Neutrophil (primary cell): ENCODE results near the gene TUBGCP2.
A peak's percentile ranks its signal among the peaks of the same experiment; 100 is the strongest.

Experiments used
- H3K27ac ChIP-seq: fragments of 200-600 bp; sonication (generic); 2 replicates; pipeline ENCODE4 v1.5.1; 2016; ENCODE audit warnings: mild to moderate bottlenecking, moderate library complexity
- H3K27me3 ChIP-seq: fragments of 200-600 bp; sonication (generic); 2 replicates; pipeline ENCODE4 v1.6.0; 2016; ENCODE audit warnings: mild to moderate bottlenecking
- H3K36me3 ChIP-seq: fragments of 200-600 bp; sonication (generic); 2 replicates; pipeline ENCODE4 v1.5.1; 2017
- H3K4me1 ChIP-seq, 2 experiments: fragments of 200-600 bp in 1 of 2; sonication (generic) in 1 of 2; 1 replicate in 1 of 2; 2 replicates in 1 of 2; pipeline versions ENCODE4 v1.5.1 to v1.6.1; 2013 to 2016; ENCODE audit warnings: low read depth in 1 of 2, low read length in 1 of 2, mild to moderate bottlenecking in 1 of 2, moderate library complexity in 1 of 2; ENCODE audit not compliant: control insufficient read depth in 1 of 2, insufficient read depth in 1 of 2
- H3K4me3 ChIP-seq, 2 experiments: fragments of 200-600 bp in 1 of 2; sonication (generic) in 1 of 2; 1 replicate in 1 of 2; 2 replicates in 1 of 2; pipeline ENCODE4 v1.5.1; 2013 to 2016; ENCODE audit warnings: low read depth in 1 of 2, low read length in 1 of 2, mild to moderate bottlenecking in 1 of 2, moderate library complexity in 1 of 2
- H3K9me3 ChIP-seq: fragments of 200-600 bp; sonication (generic); 2 replicates; pipeline ENCODE4 v1.5.1; 2016
- CTCF ChIP-seq: fragments of 200-600 bp; sonication (generic); IDR thresholded peaks from 2 replicates; pipeline ENCODE4 v1.5.1; 2016; ENCODE audit warnings: antibody characterized with exemption

TUBGCP2 gene

GRCh38 chr10:133281628-133282372 is 26.9 kb downstream of the TUBGCP2 start:
- peaks cover 43 to 45% of the 10 kb centered on the region in 2 experiments for H3K4me1 ChIP-seq
- H3K4me3 ChIP-seq: no peak overlapping the region
- no peaks in the 10 kb centered on the region for H3K9me3 ChIP-seq
- no peak for TF ChIP-seq CTCF
- no peaks in the 10 kb centered on the region for H3K27me3 ChIP-seq
- H3K27ac ChIP-seq: peak overlapping the region; percentile 100
- H3K36me3 ChIP-seq: peaks cover 56% of the 10 kb centered on the region

- peak overlapping the region; percentile 100 for H3K27ac ChIP-seq
- H3K4me3 ChIP-seq: no peak overlapping the region
- no peaks in the 10 kb centered on the region for H3K27me3 ChIP-seq
- no peak for TF ChIP-seq CTCF
- peaks cover 51% of the 10 kb centered on the region for H3K36me3 ChIP-seq
- peaks cover 43 to 47% of the 10 kb centered on the region in 2 experiments for H3K4me1 ChIP-seq
- H3K9me3 ChIP-seq: no peaks in the 10 kb centered on the region
Observed at GRCh38 chr10:133281084-133281483, 27.6 kb downstream of the TUBGCP2 start.

GRCh38 chr10:133280391-133281059 is 28.1 kb downstream of the TUBGCP2 start:
- no peak for TF ChIP-seq CTCF
- Histone ChIP-seq H3K4me1 (peaks cover 43 to 49% of the 10 kb centered on the region in 2 experiments), H3K9me3 (no peaks in the 10 kb centered on the region), H3K27me3 (no peaks in the 10 kb centered on the region), H3K27ac (peak overlapping the region; percentile 100), H3K36me3 (peaks cover 46% of the 10 kb centered on the region), H3K4me3 (peak overlapping the region; percentile 96 to 100)

GRCh38 chr10:133279326-133280226 is 29.1 kb downstream of the TUBGCP2 start:
- Histone ChIP-seq H3K27ac (peak overlapping the region; percentile 100), H3K4me1 (peaks cover 43 to 51% of the 10 kb centered on the region in 2 experiments), H3K9me3 (no peaks in the 10 kb centered on the region), H3K36me3 (peaks cover 45% of the 10 kb centered on the region), H3K4me3 (peak overlapping the region; percentile 96 to 100), H3K27me3 (no peaks in the 10 kb centered on the region)
- TF ChIP-seq CTCF: no peak

- Histone ChIP-seq H3K27ac (peak overlapping the region; percentile 100), H3K4me3 (peak overlapping the region; percentile 96 to 100), H3K9me3 (no peaks in the 10 kb centered on the region), H3K4me1 (peaks cover 48 to 59% of the 10 kb centered on the region in 2 experiments), H3K27me3 (no peaks in the 10 kb centered on the region), H3K36me3 (peaks cover 45% of the 10 kb centered on the region)
- peak; percentile 60 for TF ChIP-seq CTCF
Observed at GRCh38 chr10:133278577-133279265, 30.0 kb downstream of the TUBGCP2 start.
